ENCODE data around the gene RIPK4.

RIPK4 gene

GRCh38 chr21:41767606-41768436 is 969 bp upstream of the RIPK4 start:
- DNase-seq, result peak; percentile 64

GRCh38 chr21:41765973-41766882 is 624 bp downstream of the RIPK4 start:
- peak; percentile 13 for DNase-seq

GRCh38 chr21:41765420-41765821 is 1.4 kb downstream of the RIPK4 start:
- no peak for DNase-seq

- DNase-seq, result no peak
These were observed 2.1 kb downstream of the RIPK4 start for GRCh38 chr21:41764558-41765419.

GRCh38 chr21:41763996-41764395 is 2.9 kb downstream of the RIPK4 start:
- no peak for DNase-seq

GRCh38 chr21:41763398-41763931 is 3.4 kb downstream of the RIPK4 start:
- DNase-seq, result peak; percentile 66

GRCh38 chr21:41762753-41763152 is 4.1 kb downstream of the RIPK4 start:
- no peak for DNase-seq

- peak; percentile 9 for DNase-seq
These were observed 4.8 kb downstream of the RIPK4 start for GRCh38 chr21:41761934-41762635.

GRCh38 chr21:41761211-41761933 is 5.5 kb downstream of the RIPK4 start:
- DNase-seq, result peak; percentile 18

GRCh38 chr21:41760411-41760810 is 6.4 kb downstream of the RIPK4 start:
- DNase-seq, result no peak

GRCh38 chr21:41759926-41760325 is 6.9 kb downstream of the RIPK4 start:
- DNase-seq, result no peak

GRCh38 chr21:41759214-41759840 is 7.5 kb downstream of the RIPK4 start:
- DNase-seq, result peak; percentile 40

GRCh38 chr21:41758550-41758949 is 8.3 kb downstream of the RIPK4 start:
- DNase-seq, result no peak

- DNase-seq, result no peak
These were observed 10.7 kb downstream of the RIPK4 start for GRCh38 chr21:41755934-41756773.

- DNase-seq, result no peak
These were observed 11.5 kb downstream of the RIPK4 start for GRCh38 chr21:41755258-41755933.

GRCh38 chr21:41754479-41754891 is 12.4 kb downstream of the RIPK4 start:
- no peak for DNase-seq

- no peak for DNase-seq
These were observed 13.6 kb downstream of the RIPK4 start for GRCh38 chr21:41753006-41753898.

GRCh38 chr21:41752231-41752681 is 14.6 kb downstream of the RIPK4 start:
- peak; percentile 95 for DNase-seq

Data from fibroblast of skin of right biceps (primary cell).